ENCODE measurements around the gene MB21D2. TPM values are rescaled to one million over a fixed set of nuclear protein-coding genes. Genes with fewer than 3 reads are reported as not detected.

MB21D2 gene
- total RNA-seq, 1 donor from 2014 or later, result 11.0 TPM

- no peaks in the 10 kb centered on the region for H3K27me3 ChIP-seq (ENCODE audit: insufficient read depth, low read length)
- H3K9ac ChIP-seq (ENCODE audit: low read length), result peak overlapping the region; percentile 40
- no peaks in the 10 kb centered on the region for H3K36me3 ChIP-seq (ENCODE audit: insufficient read depth, low read length)
- no peak overlapping the region for H3K27ac ChIP-seq (ENCODE audit: low read depth, low read length)
- Mint-ChIP-seq H3K4me1 (ENCODE audit: low read depth, unreplicated experiment) (peaks cover 32% of the 10 kb centered on the region), H3K9me3 (ENCODE audit: unreplicated experiment) (no peaks in the 10 kb centered on the region), H3K36me3 (ENCODE audit: low read depth, unreplicated experiment) (peaks cover 3% of the 10 kb centered on the region), H3K4me3 (ENCODE audit: unreplicated experiment) (no peak overlapping the region), H3K27me3 (ENCODE audit: low read depth, unreplicated experiment) (no peaks in the 10 kb centered on the region), H3K27ac (ENCODE audit: unreplicated experiment) (no peak overlapping the region)
- H3K4me2 ChIP-seq (ENCODE audit: low read length), result peak overlapping the region; percentile 61
- no peaks in the 10 kb centered on the region for H3K9me3 ChIP-seq (ENCODE audit: insufficient read depth, low read depth, low read length)
- no peak for TF ChIP-seq EZH2 (IDR thresholded peaks at IDR 0.05; ENCODE audit: insufficient read depth, low read length)
- no peak for TF ChIP-seq CTCF (IDR thresholded peaks at IDR 0.05; ENCODE audit: insufficient read depth, low read depth, low read length)
- peaks cover 31% of the 10 kb centered on the region for H3K4me1 ChIP-seq (ENCODE audit: insufficient read depth, low read length)
- no peak for DNase-seq (ENCODE audit: low read depth)
- no peak overlapping the region for H3K4me3 ChIP-seq (ENCODE audit: insufficient read depth, low read depth, low read length)
- no peak for FAIRE-seq
- H2AFZ ChIP-seq (ENCODE audit: low read depth, low read length), result no peak overlapping the region
- peaks cover 40% of the 10 kb centered on the region for H4K20me1 ChIP-seq (ENCODE audit: insufficient read depth, low read length)
- peaks cover 93% of the 10 kb centered on the region for H3K79me2 ChIP-seq (ENCODE audit: insufficient read depth, low read length)
Observed at GRCh38 chr3:192844486-192844765, 73.2 kb downstream of the MB21D2 start.

GRCh38 chr3:192843723-192844485 is 73.8 kb downstream of the MB21D2 start:
- Mint-ChIP-seq H3K4me3 (ENCODE audit: unreplicated experiment) (no peak overlapping the region), H3K27ac (ENCODE audit: unreplicated experiment) (no peak overlapping the region), H3K4me1 (ENCODE audit: low read depth, unreplicated experiment) (peaks cover 30% of the 10 kb centered on the region), H3K36me3 (ENCODE audit: low read depth, unreplicated experiment) (peaks cover 3% of the 10 kb centered on the region), H3K27me3 (ENCODE audit: low read depth, unreplicated experiment) (no peaks in the 10 kb centered on the region), H3K9me3 (ENCODE audit: unreplicated experiment) (no peaks in the 10 kb centered on the region)
- Histone ChIP-seq H3K9ac (ENCODE audit: low read length) (peak overlapping the region; percentile 40), H3K4me3 (ENCODE audit: insufficient read depth, low read depth, low read length) (no peak overlapping the region), H3K4me2 (ENCODE audit: low read length) (no peak overlapping the region), H4K20me1 (ENCODE audit: insufficient read depth, low read length) (peaks cover 40% of the 10 kb centered on the region), H3K36me3 (ENCODE audit: insufficient read depth, low read length) (no peaks in the 10 kb centered on the region), H3K4me1 (ENCODE audit: insufficient read depth, low read length) (peaks cover 30% of the 10 kb centered on the region), H3K27ac (ENCODE audit: low read depth, low read length) (no peak overlapping the region), H3K9me3 (ENCODE audit: insufficient read depth, low read depth, low read length) (no peaks in the 10 kb centered on the region), H3K79me2 (ENCODE audit: insufficient read depth, low read length) (peaks cover 95% of the 10 kb centered on the region), H2AFZ (ENCODE audit: low read depth, low read length) (no peak overlapping the region), H3K27me3 (ENCODE audit: insufficient read depth, low read length) (no peaks in the 10 kb centered on the region)
- no peak for FAIRE-seq
- TF ChIP-seq EZH2 (IDR thresholded peaks at IDR 0.05; ENCODE audit: insufficient read depth, low read length), result no peak
- TF ChIP-seq CTCF (IDR thresholded peaks at IDR 0.05; ENCODE audit: insufficient read depth, low read depth, low read length), result no peak
- DNase-seq (ENCODE audit: low read depth), result no peak

- no peak overlapping the region for H2AFZ ChIP-seq (ENCODE audit: low read depth, low read length)
- peaks cover 22% of the 10 kb centered on the region for H3K4me1 ChIP-seq (ENCODE audit: insufficient read depth, low read length)
- peaks cover 40% of the 10 kb centered on the region for H4K20me1 ChIP-seq (ENCODE audit: insufficient read depth, low read length)
- no peak overlapping the region for H3K27ac Mint-ChIP-seq (ENCODE audit: unreplicated experiment)
- no peak overlapping the region for H3K9ac ChIP-seq (ENCODE audit: low read length)
- no peaks in the 10 kb centered on the region for H3K9me3 Mint-ChIP-seq (ENCODE audit: unreplicated experiment)
- no peaks in the 10 kb centered on the region for H3K36me3 ChIP-seq (ENCODE audit: insufficient read depth, low read length)
- no peaks in the 10 kb centered on the region for H3K27me3 Mint-ChIP-seq (ENCODE audit: low read depth, unreplicated experiment)
- H3K4me3 ChIP-seq (ENCODE audit: insufficient read depth, low read depth, low read length), result no peak overlapping the region
- peaks cover 3% of the 10 kb centered on the region for H3K36me3 Mint-ChIP-seq (ENCODE audit: low read depth, unreplicated experiment)
- DNase-seq (ENCODE audit: low read depth), result no peak
- H3K4me2 ChIP-seq (ENCODE audit: low read length), result no peak overlapping the region
- FAIRE-seq, result no peak
- H3K4me3 Mint-ChIP-seq (ENCODE audit: unreplicated experiment), result no peak overlapping the region
- H3K9me3 ChIP-seq (ENCODE audit: insufficient read depth, low read depth, low read length), result no peaks in the 10 kb centered on the region
- TF ChIP-seq EZH2 (IDR thresholded peaks at IDR 0.05; ENCODE audit: insufficient read depth, low read length), result no peak
- no peak for TF ChIP-seq CTCF (IDR thresholded peaks at IDR 0.05; ENCODE audit: insufficient read depth, low read depth, low read length)
- no peaks in the 10 kb centered on the region for H3K27me3 ChIP-seq (ENCODE audit: insufficient read depth, low read length)
- peaks cover 93% of the 10 kb centered on the region for H3K79me2 ChIP-seq (ENCODE audit: insufficient read depth, low read length)
- peaks cover 22% of the 10 kb centered on the region for H3K4me1 Mint-ChIP-seq (ENCODE audit: low read depth, unreplicated experiment)
- H3K27ac ChIP-seq (ENCODE audit: low read depth, low read length), result no peak overlapping the region
Observed at GRCh38 chr3:192843119-192843518, 74.5 kb downstream of the MB21D2 start.
